GM23338 (cell line): ENCODE measurements around the gene CASP7.

ENCODE experiments used
- CREB1 ChIP-seq: fragments of 250-450 bp; sonication (Bioruptor Pico); IDR thresholded peaks from 2 replicates; pipeline ENCODE4 v1.5.0; 2020; ENCODE audit warnings: low read depth, mild to moderate bottlenecking, moderate library complexity
- POLR2AphosphoS5 ChIP-seq: IDR thresholded peaks from 2 replicates; pipeline ENCODE4 v1.6.1; 2016; ENCODE audit warnings: antibody characterized with exemption, low read depth
- TF ChIP-seq, protein P1 (sequence below), 2 experiments: fragments of 200-600 bp in 1 of 2; sonication (generic) in 1 of 2; conservative IDR thresholded peaks; 2 replicates each; pipeline versions ENCODE4 v1.5.1 to v1.6.1; 2016 to 2017; ENCODE audit warnings: antibody characterized with exemption in 2 of 2, low read depth in 2 of 2, mild to moderate bottlenecking in 2 of 2, moderate library complexity in 1 of 2
- TF ChIP-seq, protein P2 (sequence below): IDR thresholded peaks from one replicate; pipeline ENCODE4 v1.6.1; 2018; ENCODE audit warnings: antibody characterized with exemption; ENCODE audit not compliant: unreplicated experiment

DNA sequence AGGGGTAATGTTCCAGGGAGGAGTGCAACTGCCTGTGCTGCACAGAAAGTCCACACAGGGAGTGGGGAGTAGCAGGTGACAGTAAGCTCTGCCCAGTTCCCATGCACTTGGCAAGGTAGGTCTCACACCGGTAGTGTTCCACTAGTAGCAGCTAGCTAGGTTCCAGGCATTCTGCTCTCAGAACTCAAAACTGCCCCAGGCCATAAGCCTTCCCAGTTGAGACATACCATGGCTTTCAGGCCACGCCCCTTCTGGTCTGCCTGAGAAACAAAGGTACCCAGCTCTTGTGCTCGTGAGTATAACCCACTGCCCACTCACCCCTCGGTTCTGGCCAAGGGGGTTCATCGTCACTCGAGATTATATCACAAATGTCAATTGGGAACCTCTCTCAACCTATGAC, 12.6 kb downstream of the CASP7 start:
- TF ChIP-seq POLR2AphosphoS5 (no peak), CREB1 (CRISPR knock-in tag) (no peak)
- TF ChIP-seq, protein P1, sequence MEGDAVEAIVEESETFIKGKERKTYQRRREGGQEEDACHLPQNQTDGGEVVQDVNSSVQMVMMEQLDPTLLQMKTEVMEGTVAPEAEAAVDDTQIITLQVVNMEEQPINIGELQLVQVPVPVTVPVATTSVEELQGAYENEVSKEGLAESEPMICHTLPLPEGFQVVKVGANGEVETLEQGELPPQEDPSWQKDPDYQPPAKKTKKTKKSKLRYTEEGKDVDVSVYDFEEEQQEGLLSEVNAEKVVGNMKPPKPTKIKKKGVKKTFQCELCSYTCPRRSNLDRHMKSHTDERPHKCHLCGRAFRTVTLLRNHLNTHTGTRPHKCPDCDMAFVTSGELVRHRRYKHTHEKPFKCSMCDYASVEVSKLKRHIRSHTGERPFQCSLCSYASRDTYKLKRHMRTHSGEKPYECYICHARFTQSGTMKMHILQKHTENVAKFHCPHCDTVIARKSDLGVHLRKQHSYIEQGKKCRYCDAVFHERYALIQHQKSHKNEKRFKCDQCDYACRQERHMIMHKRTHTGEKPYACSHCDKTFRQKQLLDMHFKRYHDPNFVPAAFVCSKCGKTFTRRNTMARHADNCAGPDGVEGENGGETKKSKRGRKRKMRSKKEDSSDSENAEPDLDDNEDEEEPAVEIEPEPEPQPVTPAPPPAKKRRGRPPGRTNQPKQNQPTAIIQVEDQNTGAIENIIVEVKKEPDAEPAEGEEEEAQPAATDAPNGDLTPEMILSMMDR (conservative IDR thresholded peaks at IDR 0.05; ENCODE audit: low read depth in 2 of 2) = no peak
- TF ChIP-seq, protein P2, sequence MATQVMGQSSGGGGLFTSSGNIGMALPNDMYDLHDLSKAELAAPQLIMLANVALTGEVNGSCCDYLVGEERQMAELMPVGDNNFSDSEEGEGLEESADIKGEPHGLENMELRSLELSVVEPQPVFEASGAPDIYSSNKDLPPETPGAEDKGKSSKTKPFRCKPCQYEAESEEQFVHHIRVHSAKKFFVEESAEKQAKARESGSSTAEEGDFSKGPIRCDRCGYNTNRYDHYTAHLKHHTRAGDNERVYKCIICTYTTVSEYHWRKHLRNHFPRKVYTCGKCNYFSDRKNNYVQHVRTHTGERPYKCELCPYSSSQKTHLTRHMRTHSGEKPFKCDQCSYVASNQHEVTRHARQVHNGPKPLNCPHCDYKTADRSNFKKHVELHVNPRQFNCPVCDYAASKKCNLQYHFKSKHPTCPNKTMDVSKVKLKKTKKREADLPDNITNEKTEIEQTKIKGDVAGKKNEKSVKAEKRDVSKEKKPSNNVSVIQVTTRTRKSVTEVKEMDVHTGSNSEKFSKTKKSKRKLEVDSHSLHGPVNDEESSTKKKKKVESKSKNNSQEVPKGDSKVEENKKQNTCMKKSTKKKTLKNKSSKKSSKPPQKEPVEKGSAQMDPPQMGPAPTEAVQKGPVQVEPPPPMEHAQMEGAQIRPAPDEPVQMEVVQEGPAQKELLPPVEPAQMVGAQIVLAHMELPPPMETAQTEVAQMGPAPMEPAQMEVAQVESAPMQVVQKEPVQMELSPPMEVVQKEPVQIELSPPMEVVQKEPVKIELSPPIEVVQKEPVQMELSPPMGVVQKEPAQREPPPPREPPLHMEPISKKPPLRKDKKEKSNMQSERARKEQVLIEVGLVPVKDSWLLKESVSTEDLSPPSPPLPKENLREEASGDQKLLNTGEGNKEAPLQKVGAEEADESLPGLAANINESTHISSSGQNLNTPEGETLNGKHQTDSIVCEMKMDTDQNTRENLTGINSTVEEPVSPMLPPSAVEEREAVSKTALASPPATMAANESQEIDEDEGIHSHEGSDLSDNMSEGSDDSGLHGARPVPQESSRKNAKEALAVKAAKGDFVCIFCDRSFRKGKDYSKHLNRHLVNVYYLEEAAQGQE = no peak
